H1 (cell line): ENCODE data around the gene TP63. TPM values are rescaled to one million over a fixed set of nuclear protein-coding genes. Genes with fewer than 3 reads are reported as not detected.

ENCODE experiments used
- CTCF ChIA-PET: fragments of 300-600 bp; sonication (Branson Sonifier 250); formaldehyde crosslinking; loops from one replicate; lab custom pipeline; 2021; ENCODE audit not compliant: partially characterized antibody; lab: Charles Lee
- POLR2A ChIA-PET: fragments of 300-600 bp; sonication (Branson Sonifier 250); formaldehyde crosslinking; loops from one replicate; lab custom pipeline; 2021; ENCODE audit warnings: inconsistent platforms; ENCODE audit not compliant: partially characterized antibody; lab: Charles Lee
- DNase-seq, 2 experiments: peaks; one replicate each; pipeline versions ENCODE4 v3.0.0 to v3.0.0-alpha.2; 2010 to 2022; ENCODE audit warnings: low spot score in 2 of 2, low read depth in 1 of 2, mixed read lengths in 1 of 2
- FAIRE-seq: peaks from 2 replicates; lab custom pipeline; 2011; peaks lifted over from hg19 to GRCh38; lab: Jason Lieb, UNC
- H2AFZ ChIP-seq: 2 replicates; pipeline ENCODE4 v1.8.1; 2012; ENCODE audit warnings: low read length, inconsistent platforms
- H2AK5ac ChIP-seq: 2 replicates; pipeline ENCODE4 v1.6.1; 2013; ENCODE audit warnings: low read depth, low read length
- H2BK120ac ChIP-seq: replicated peaks from 2 replicates; pipeline ENCODE3; 2013; ENCODE audit warnings: low read depth, low read length, inconsistent platforms
- H2BK12ac ChIP-seq: 2 replicates; pipeline ENCODE4 v1.6.1; 2013; ENCODE audit warnings: low read depth, low read length
- H2BK15ac ChIP-seq: 2 replicates; pipeline ENCODE4 v1.6.1; 2013; ENCODE audit warnings: low read length
- H2BK20ac ChIP-seq: 2 replicates; pipeline ENCODE4 v1.6.1; 2013; ENCODE audit warnings: low read length
- H2BK5ac ChIP-seq: 2 replicates; pipeline ENCODE4 v1.6.1; 2013; ENCODE audit warnings: low read depth, low read length
- H3K14ac ChIP-seq: 2 replicates; pipeline ENCODE4 v1.6.1; 2013; ENCODE audit warnings: inconsistent platforms; ENCODE audit not compliant: insufficient read length
- H3K18ac ChIP-seq: 2 replicates; pipeline ENCODE4 v1.6.1; 2013; ENCODE audit warnings: low read length; ENCODE audit errors: extremely low read depth
- H3K23ac ChIP-seq: 2 replicates; pipeline ENCODE4 v1.6.1; 2013; ENCODE audit warnings: inconsistent platforms; ENCODE audit not compliant: insufficient read length
- H3K23me2 ChIP-seq: 2 replicates; pipeline ENCODE4 v1.6.1; 2013; ENCODE audit warnings: low read depth, low read length
- H3K27ac ChIP-seq: 2 replicates; pipeline ENCODE4 v1.6.1; 2011; ENCODE audit warnings: low read depth, low read length, inconsistent platforms
- H3K27me3 ChIP-seq, 4 experiments: replicated peaks in 1 of 4; 1 replicate in 1 of 4; 2 replicates in 3 of 4; pipeline versions ENCODE4 v1.6.1 to v1.8.1; 2011 to 2013; ENCODE audit warnings: low read length in 3 of 4, mild to moderate bottlenecking in 3 of 4, inconsistent platforms in 2 of 4, mixed read lengths in 2 of 4, moderate library complexity in 1 of 4; ENCODE audit not compliant: control insufficient read depth in 3 of 4, insufficient read depth in 3 of 4; ENCODE audit errors: extremely low read depth in 1 of 4
- H3K36me3 ChIP-seq, 4 experiments: 2 replicates each; pipeline versions ENCODE4 v1.6.1 to v1.8.1; 2011 to 2013; ENCODE audit warnings: mild to moderate bottlenecking in 4 of 4, low read length in 3 of 4, moderate library complexity in 2 of 4, control low read depth in 1 of 4, inconsistent platforms in 1 of 4; ENCODE audit not compliant: insufficient read depth in 4 of 4, control insufficient read depth in 2 of 4
- H3K4ac ChIP-seq: replicated peaks from 2 replicates; pipeline ENCODE3; 2013; ENCODE audit warnings: low read length, low read depth, mixed read lengths, inconsistent platforms; ENCODE audit not compliant: insufficient read length
- H3K4me1 ChIP-seq, 4 experiments: replicated peaks in 1 of 4; 1 replicate in 1 of 4; 2 replicates in 3 of 4; pipeline versions ENCODE4 v1.6.1 to v1.8.1; 2011 to 2013; ENCODE audit warnings: low read length in 3 of 4, inconsistent platforms in 2 of 4, mixed read lengths in 1 of 4; ENCODE audit not compliant: insufficient read depth in 4 of 4, control insufficient read depth in 3 of 4
- H3K4me2 ChIP-seq, 2 experiments: 2 replicates each; pipeline versions ENCODE4 v1.6.1 to v1.8.1; 2011 to 2013; ENCODE audit warnings: low read depth in 2 of 2, low read length in 2 of 2, control low read depth in 1 of 2, inconsistent platforms in 1 of 2, mild to moderate bottlenecking in 1 of 2; ENCODE audit not compliant: insufficient read depth in 1 of 2
- H3K4me3 ChIP-seq, 4 experiments: fragments of 200-600, 300-600 bp in 1 of 4; sonication (generic), shearing (Covaris generic), sonication (Bioruptor Twin) in 1 of 4; 2 replicates each; pipeline versions ENCODE4 v1.5.1 to v1.8.1; 2011 to 2016; ENCODE audit warnings: low read length in 4 of 4, low read depth in 3 of 4, control low read depth in 2 of 4, inconsistent platforms in 2 of 4, mild to moderate bottlenecking in 2 of 4, mixed read lengths in 1 of 4, moderate library complexity in 1 of 4; ENCODE audit not compliant: insufficient read depth in 2 of 4; ENCODE audit errors: extremely low read depth in 1 of 4
- H3K56ac ChIP-seq: replicated peaks from 2 replicates; pipeline ENCODE3; 2013; ENCODE audit warnings: low read depth, mild to moderate bottlenecking, mixed read lengths, low read length, inconsistent platforms; ENCODE audit not compliant: insufficient read length
- H3K79me1 ChIP-seq: 2 replicates; pipeline ENCODE4 v1.6.1; 2013; ENCODE audit warnings: low read depth, low read length, control low read depth
- H3K79me2 ChIP-seq, 2 experiments: 2 replicates each; pipeline versions ENCODE4 v1.6.1 to v1.8.1; 2012 to 2013; ENCODE audit warnings: low read length in 2 of 2, mild to moderate bottlenecking in 2 of 2, inconsistent platforms in 1 of 2; ENCODE audit not compliant: insufficient read depth in 2 of 2, control insufficient read depth in 1 of 2
- H3K9ac ChIP-seq, 4 experiments: replicated peaks in 1 of 4; 1 replicate in 1 of 4; 2 replicates in 3 of 4; pipeline versions ENCODE4 v1.6.1 to v1.8.1; 2011 to 2013; ENCODE audit warnings: low read depth in 3 of 4, low read length in 3 of 4, control low read depth in 2 of 4, mild to moderate bottlenecking in 2 of 4, moderate library complexity in 2 of 4, inconsistent platforms in 1 of 4; ENCODE audit errors: extremely low read depth in 1 of 4
- H3K9me3 ChIP-seq, 2 experiments: 2 replicates each; pipeline versions ENCODE4 v1.6.1 to v1.8.1; 2012 to 2013; ENCODE audit warnings: mild to moderate bottlenecking in 2 of 2, moderate library complexity in 2 of 2, control low read depth in 1 of 2, inconsistent platforms in 1 of 2, low read depth in 1 of 2, low read length in 1 of 2, mixed read lengths in 1 of 2; ENCODE audit not compliant: insufficient read depth in 2 of 2
- H4K20me1 ChIP-seq, 2 experiments: replicated peaks in 1 of 2; 2 replicates each; pipeline versions ENCODE3 to v1.8.1; 2011 to 2013; ENCODE audit warnings: inconsistent platforms in 2 of 2, low read length in 2 of 2, mild to moderate bottlenecking in 1 of 2; ENCODE audit not compliant: insufficient read depth in 2 of 2, control insufficient read depth in 1 of 2
- H4K5ac ChIP-seq: 2 replicates; pipeline ENCODE4 v1.6.1; 2013; ENCODE audit warnings: low read length, low read depth, mixed read lengths, inconsistent platforms; ENCODE audit not compliant: insufficient read length
- H4K8ac ChIP-seq: 2 replicates; pipeline ENCODE4 v1.8.0; 2013; ENCODE audit warnings: mild to moderate bottlenecking, moderate library complexity, low read length, inconsistent platforms; ENCODE audit not compliant: insufficient read depth; ENCODE audit errors: extremely low read depth
- H4K91ac ChIP-seq: replicated peaks from 2 replicates; pipeline ENCODE3; 2013; ENCODE audit warnings: low read length, mixed read lengths, inconsistent platforms; ENCODE audit not compliant: insufficient read length
- WGBS, 2 experiments: shearing (Covaris generic) in 1 of 2; methylation state at CpG; one replicate each; pipeline versions ENCODE4 v1.1.6 to v1.1.7; 2013 to 2015; ENCODE audit warnings: low lambda C conversion rate in 2 of 2, mixed read lengths in 2 of 2, inconsistent platforms in 1 of 2, low coverage in 1 of 2, missing lambda C conversion rate in 1 of 2; ENCODE audit not compliant: insufficient replicate concordance in 2 of 2, insufficient coverage in 1 of 2, insufficient read length in 1 of 2; ENCODE audit errors: extremely low coverage in 1 of 2, missing lambda C conversion rate in 1 of 2; 5-methylcytosine and 5-hydroxymethylcytosine counted together
- polyA plus RNA-seq, 7 experiments: library from polyadenylated mRNA; depleted of rRNA in 3 of 7; stranded (reverse) in 5 of 7; unstranded in 2 of 7; fragments of >200 nt in 5 of 7; fragments of 200-250 nt in 2 of 7; gene quantifications; 1 replicate in 5 of 7; 2 replicates in 1 of 7; 4 replicates in 1 of 7; pipeline versions ENCODE4 v1.2.1 to v1.2.3, GENCODE V29; 2011 to 2013; ENCODE audit warnings: missing spikeins in 2 of 7, mixed read lengths in 2 of 7
- total RNA-seq: library from RNA; stranded (reverse); fragmentation: NEBNext Ultra II Directional; extraction: Animal tissue kit (Norgen Biotek cat#: 25700); gene quantifications from 2 replicates; pipeline ENCODE4 v1.2.1, GENCODE V29; 2021

The TP63 gene
- total and polyA plus RNA-seq, 2 of the 8 experiments (the other 6 are each of a cell fraction or from before 2014, with no cell fraction given): not detected

DNA sequence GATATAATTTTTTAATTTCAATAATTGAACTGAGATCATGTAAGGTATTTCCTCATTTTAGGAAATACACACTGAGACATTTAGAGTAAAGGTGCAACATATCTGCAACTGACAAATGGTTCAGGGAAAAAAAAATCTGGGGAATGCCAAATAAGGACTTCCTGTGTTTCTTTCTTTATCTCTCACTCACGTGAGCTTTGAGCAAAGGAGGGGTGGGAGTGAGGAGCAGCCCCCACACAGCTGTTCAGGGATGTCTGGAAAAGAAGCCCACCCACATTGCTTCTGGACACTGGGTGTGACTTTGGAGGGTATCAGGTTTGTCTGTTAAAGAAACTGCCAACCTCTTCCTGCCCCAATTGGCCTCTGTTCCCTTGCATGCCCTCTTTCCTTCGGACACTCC is 5.6 kb upstream of the TP63 start:
- no peaks in the 10 kb centered on the region for H3K9me3 ChIP-seq
- no peak overlapping the region for H2BK120ac ChIP-seq
- H3K4me3 ChIP-seq: no peak overlapping the region
- no peaks in the 10 kb centered on the region for H3K79me1 ChIP-seq
- H3K14ac ChIP-seq: no peak overlapping the region
- no peak overlapping the region for H3K27ac ChIP-seq
- 36% methylated on average over 2 of the region's 2 CpGs; no CpG with 5 or more reads in 1 of the 2 experiments for WGBS, 2 experiments
- no peak overlapping the region for H2BK12ac ChIP-seq
- POLR2A ChIA-PET: no interaction called here
- no peaks in the 10 kb centered on the region for H4K20me1 ChIP-seq
- H3K56ac ChIP-seq: no peak overlapping the region
- H2BK20ac ChIP-seq: no peak overlapping the region
- FAIRE-seq (no peak), DNase-seq (no peak)
- no peak overlapping the region for H3K18ac ChIP-seq
- H4K5ac ChIP-seq: no peak overlapping the region
- H3K36me3 ChIP-seq: no peaks in the 10 kb centered on the region
- no peak overlapping the region for H2BK15ac ChIP-seq
- no peaks in the 10 kb centered on the region for H3K4me1 ChIP-seq
- no peak overlapping the region; the same call in 1 of the 2 replicates for H4K8ac ChIP-seq
- H3K23me2 ChIP-seq: no peaks in the 10 kb centered on the region
- no peak overlapping the region for H3K4ac ChIP-seq
- CTCF ChIA-PET: interaction anchor here (0.6 to 2.3 kb wide), 2 partner anchors 102 to 352 kb away, joined by 5 to 7 read pairs; no protein-coding TSS in a partner anchor
- no peaks in the 10 kb centered on the region for H3K27me3 ChIP-seq
- H2AK5ac ChIP-seq: no peak overlapping the region
- H3K9ac ChIP-seq: no peak overlapping the region
- no peak overlapping the region for H3K4me2 ChIP-seq
- H2BK5ac ChIP-seq: no peak overlapping the region
- H2AFZ ChIP-seq: peak overlapping the region; percentile 39; the same call in 1 of the 2 replicates
- no peak overlapping the region for H3K23ac ChIP-seq
- H3K79me2 ChIP-seq: no peaks in the 10 kb centered on the region
- H4K91ac ChIP-seq: no peak overlapping the region
